HEK293 (cell line): ENCODE data around the gene ZNF219.

Experiments used
- CTCF ChIA-PET: fragments of 350-600 bp; formaldehyde crosslinking; extraction: SDS; loops from one replicate; lab custom pipeline; 2021; ENCODE audit warnings: antibody characterized with exemption; lab: Yijun Ruan, JAX
- POLR2A ChIA-PET: fragments of 300-600 bp; formaldehyde crosslinking; extraction: SDS; loops from one replicate; lab custom pipeline; 2020; ENCODE audit warnings: antibody characterized with exemption, inconsistent platforms; lab: Yijun Ruan, JAX
- H3K27ac ChIP-seq: fragments of 200-500 bp; sonication (Bioruptor generic); 2 replicates; pipeline ENCODE4 v1.5.1; 2014; ENCODE audit warnings: low read depth, low read length, control low read depth, inconsistent platforms; ENCODE audit errors: extremely low read depth
- H3K36me3 ChIP-seq, 2 experiments: fragments of 200-500 bp in 1 of 2; sonication (Bioruptor generic) in 1 of 2; 1 replicate in 1 of 2; 2 replicates in 1 of 2; pipeline ENCODE4 v1.5.1; 2014 to 2017; ENCODE audit warnings: inconsistent platforms in 2 of 2, low read length in 2 of 2; ENCODE audit not compliant: control insufficient read depth in 2 of 2, insufficient read depth in 1 of 2
- H3K4me1 ChIP-seq: fragments of 200-500 bp; sonication (Bioruptor generic); 2 replicates; pipeline ENCODE4 v1.5.1; 2014; ENCODE audit warnings: mild to moderate bottlenecking, low read length, inconsistent platforms; ENCODE audit not compliant: control insufficient read depth, insufficient read depth
- H3K4me3 ChIP-seq: 2 replicates; pipeline ENCODE4 v1.5.1; 2011; ENCODE audit warnings: low read depth, mild to moderate bottlenecking, control low read depth, low read length, moderate library complexity
- H3K9me3 ChIP-seq: fragments of 200-500 bp; sonication (Bioruptor generic); 2 replicates; pipeline ENCODE4 v1.5.1; 2014; ENCODE audit warnings: low read depth, low read length, inconsistent platforms; ENCODE audit not compliant: control insufficient read depth, insufficient read depth
- KLF9 ChIP-seq: fragments of 450-650 bp; formaldehyde crosslinking; IDR thresholded peaks from 2 replicates; pipeline ENCODE4 v1.5.1; 2016; ENCODE audit warnings: missing biosample characterization, missing genetic modification characterization, low read depth
- SP2 ChIP-seq: fragments of 450-650 bp; formaldehyde crosslinking; IDR thresholded peaks from 2 replicates; pipeline ENCODE4 v1.5.1; 2016; ENCODE audit warnings: missing biosample characterization, missing genetic modification characterization
- WT1 ChIP-seq: fragments of 450-650 bp; formaldehyde crosslinking; IDR thresholded peaks from 2 replicates; pipeline ENCODE4 v1.5.1; 2016; ENCODE audit warnings: missing biosample characterization, missing genetic modification characterization
- ZBTB17 ChIP-seq: fragments of 450-650 bp; formaldehyde crosslinking; IDR thresholded peaks from 2 replicates; pipeline ENCODE4 v1.5.1; 2016; ENCODE audit warnings: missing biosample characterization, missing genetic modification characterization
- ZBTB20 ChIP-seq: fragments of 450-650 bp; formaldehyde crosslinking; IDR thresholded peaks from 2 replicates; pipeline ENCODE4 v1.5.1; 2016; ENCODE audit warnings: missing biosample characterization, missing genetic modification characterization
- ZBTB48 ChIP-seq: fragments of 450-650 bp; formaldehyde crosslinking; IDR thresholded peaks from 2 replicates; pipeline ENCODE4 v1.5.1; 2016; ENCODE audit warnings: missing biosample characterization, missing genetic modification characterization
- ZBTB8A ChIP-seq: fragments of 450-650 bp; formaldehyde crosslinking; IDR thresholded peaks from 2 replicates; pipeline ENCODE4 v1.5.1; 2016; ENCODE audit warnings: missing biosample characterization, missing genetic modification characterization
- ZEB2 ChIP-seq: fragments of 450-650 bp; formaldehyde crosslinking; IDR thresholded peaks from 2 replicates; pipeline ENCODE4 v1.5.1; 2016; ENCODE audit warnings: missing biosample characterization, missing genetic modification characterization
- ZIC2 ChIP-seq: fragments of 450-650 bp; formaldehyde crosslinking; IDR thresholded peaks from 2 replicates; pipeline ENCODE4 v1.5.1; 2016; ENCODE audit warnings: missing biosample characterization, missing genetic modification characterization
- ZNF2 ChIP-seq: fragments of 450-650 bp; formaldehyde crosslinking; IDR thresholded peaks from 2 replicates; pipeline ENCODE4 v1.5.1; 2016; ENCODE audit warnings: missing biosample characterization, missing genetic modification characterization
- ZNF202 ChIP-seq: fragments of 450-650 bp; formaldehyde crosslinking; IDR thresholded peaks from 2 replicates; pipeline ENCODE4 v1.5.1; 2016; ENCODE audit warnings: missing biosample characterization, missing genetic modification characterization, borderline replicate concordance
- ZNF24 ChIP-seq: fragments of 450-650 bp; formaldehyde crosslinking; IDR thresholded peaks from 2 replicates; pipeline ENCODE4 v1.5.1; 2016; ENCODE audit warnings: missing biosample characterization, missing genetic modification characterization
- ZNF341 ChIP-seq: fragments of 450-650 bp; formaldehyde crosslinking; IDR thresholded peaks from 2 replicates; pipeline ENCODE4; 2016; ENCODE audit warnings: low read depth, missing biosample characterization, missing genetic modification characterization
- ZNF350 ChIP-seq: fragments of 450-650 bp; formaldehyde crosslinking; IDR thresholded peaks from 2 replicates; pipeline ENCODE4 v1.5.0; 2017; ENCODE audit warnings: missing biosample characterization, mild to moderate bottlenecking, missing genetic modification characterization
- ZNF473 ChIP-seq: fragments of 450-650 bp; formaldehyde crosslinking; IDR thresholded peaks from 2 replicates; pipeline ENCODE4 v1.5.1; 2017; ENCODE audit warnings: missing biosample characterization, missing genetic modification characterization
- ZNF510 ChIP-seq: fragments of 450-650 bp; formaldehyde crosslinking; IDR thresholded peaks from 2 replicates; pipeline ENCODE4 v1.5.1; 2018; ENCODE audit warnings: mild to moderate bottlenecking, missing genetic modification characterization, missing biosample characterization; ENCODE audit not compliant: insufficient replicate concordance
- ZNF530 ChIP-seq: fragments of 450-650 bp; formaldehyde crosslinking; IDR thresholded peaks from 2 replicates; pipeline ENCODE4 v1.5.1; 2016; ENCODE audit warnings: low read depth, missing biosample characterization, missing genetic modification characterization
- ZNF561 ChIP-seq: fragments of 450-650 bp; IDR thresholded peaks from 2 replicates; pipeline ENCODE4 v1.5.1; 2018; ENCODE audit warnings: missing biosample characterization, missing genetic modification characterization, borderline replicate concordance
- ZNF600 ChIP-seq: fragments of 450-650 bp; formaldehyde crosslinking; IDR thresholded peaks from 2 replicates; pipeline ENCODE4 v1.5.1; 2016; ENCODE audit warnings: missing biosample characterization, missing genetic modification characterization
- ZNF610 ChIP-seq: fragments of 450-650 bp; formaldehyde crosslinking; IDR thresholded peaks from 2 replicates; pipeline ENCODE4 v1.5.1; 2016; ENCODE audit warnings: missing biosample characterization, missing genetic modification characterization, borderline replicate concordance
- ZNF677 ChIP-seq: fragments of 450-650 bp; IDR thresholded peaks from 2 replicates; pipeline ENCODE4 v1.5.0; 2018; ENCODE audit warnings: missing biosample characterization, mild to moderate bottlenecking, missing genetic modification characterization, moderate library complexity
- ZXDB ChIP-seq: fragments of 450-650 bp; formaldehyde crosslinking; IDR thresholded peaks from 2 replicates; pipeline ENCODE4 v1.5.1; 2016; ENCODE audit warnings: missing biosample characterization, missing genetic modification characterization
- TF ChIP-seq, protein P1 (sequence below): fragments of 450-650 bp; formaldehyde crosslinking; IDR thresholded peaks from 2 replicates; pipeline ENCODE4 v1.5.1; 2016; ENCODE audit warnings: missing biosample characterization, missing genetic modification characterization
- TF ChIP-seq, protein P2 (sequence below): fragments of 450-650 bp; formaldehyde crosslinking; IDR thresholded peaks from 2 replicates; pipeline ENCODE4 v1.5.1; 2017; ENCODE audit warnings: missing biosample characterization, missing genetic modification characterization
- TF ChIP-seq, protein P3 (sequence below): fragments of 450-650 bp; formaldehyde crosslinking; IDR thresholded peaks from 2 replicates; pipeline ENCODE4 v1.5.1; 2016; ENCODE audit warnings: missing biosample characterization, missing genetic modification characterization, borderline replicate concordance
- TF ChIP-seq, protein P4 (sequence below): fragments of 450-650 bp; formaldehyde crosslinking; IDR thresholded peaks from 2 replicates; pipeline ENCODE4 v1.5.1; 2017; ENCODE audit warnings: missing biosample characterization, missing genetic modification characterization

ZNF219 gene

DNA sequence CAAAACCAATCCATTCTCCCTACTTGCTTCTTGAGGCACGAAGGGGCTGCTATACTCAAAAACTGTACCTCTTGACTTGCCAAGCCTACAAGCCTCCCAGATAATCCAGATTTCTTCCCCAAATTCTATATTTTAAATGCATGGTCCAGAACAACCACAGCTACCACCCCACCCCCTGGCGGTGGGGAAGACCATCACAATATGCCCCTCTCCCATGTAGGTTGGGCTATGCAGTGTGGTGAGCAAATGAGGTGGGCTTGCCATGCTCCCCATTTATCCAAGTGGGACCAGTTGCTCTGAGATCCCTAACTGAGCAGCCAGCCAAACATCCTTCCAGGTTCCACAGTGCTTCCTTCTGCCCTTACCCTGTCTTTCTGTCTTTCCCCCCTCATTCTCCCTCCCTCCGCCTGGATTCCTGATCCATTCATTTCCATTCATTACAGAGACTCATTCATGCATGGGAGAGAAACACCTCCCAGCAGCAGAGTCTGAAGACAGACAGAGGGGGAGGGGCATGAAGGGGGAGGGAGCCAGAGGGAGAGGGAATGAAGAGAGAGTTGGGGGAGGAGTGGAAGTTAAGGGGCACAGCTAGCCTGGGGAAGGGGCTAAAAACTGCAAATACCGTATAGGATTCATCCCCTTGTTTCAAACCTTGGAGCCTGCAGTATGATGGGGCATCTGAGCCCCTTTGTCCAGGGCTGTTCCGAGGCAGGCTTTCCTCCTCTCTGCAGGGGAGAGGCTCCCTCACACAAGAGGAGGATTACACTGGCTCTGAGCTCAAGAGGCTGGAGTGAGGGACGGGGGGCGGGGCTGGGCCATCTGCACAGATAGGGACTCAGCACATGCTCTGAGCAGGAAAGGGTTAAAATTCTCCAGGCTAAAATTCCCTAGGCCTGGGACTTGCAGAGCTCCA, 4.4 kb downstream of the ZNF219 start:
- ChIA-PET POLR2A (interaction anchor here (0.8 to 4.4 kb wide), 6 partner anchors 10 to 79 kb away, joined by 3 to 33 read pairs (median 6); partner anchors contain the start of gene ARHGEF40), CTCF (interaction anchor here (0.5 to 6.9 kb wide), 17 partner anchors 10 to 364 kb away, joined by 3 to 175 read pairs (median 12); partner anchors contain the start of genes ARHGEF40 and TMEM253)
- Histone ChIP-seq H3K27ac (no peak overlapping the region), H3K4me3 (no peak overlapping the region), H3K9me3 (no peaks in the 10 kb centered on the region), H3K4me1 (peaks cover 10% of the 10 kb centered on the region; the same call in 1 of the 2 replicates), H3K36me3 (peaks cover 7 to 40% of the 10 kb centered on the region in 2 experiments; a peak in 2 of 3 replicates)
- TF ChIP-seq ZNF561 (peak; percentile 80; the same call in 1 of the 2 replicates), ZNF530 (tag by site-specific recombination) (no peak), ZNF473 (tag by site-specific recombination) (no peak), ZNF341 (tag by site-specific recombination) (peak; percentile 99), SP2 (tag by site-specific recombination) (peak; percentile 29; the same call in 1 of the 2 replicates), ZNF610 (tag by site-specific recombination) (peak; percentile 32; the same call in 1 of the 2 replicates), WT1 (peak; percentile 50), ZNF2 (tag by site-specific recombination) (0 out of 2 replicates have a peak, but pooled peaks have one; percentile 50), ZEB2 (tag by site-specific recombination) (0 out of 2 replicates have a peak, but pooled peaks have one; percentile 40), ZBTB17 (peak; percentile 92), ZNF202 (tag by site-specific recombination) (no peak), ZNF677 (tag by site-specific recombination) (no peak), ZXDB (0 out of 2 replicates have a peak, but pooled peaks have one; percentile 26), KLF9 (tag by site-specific recombination) (0 out of 2 replicates have a peak, but pooled peaks have one; percentile 30), ZNF600 (tag by site-specific recombination) (peak; percentile 89), ZBTB20 (tag by site-specific recombination) (peak; percentile 39; the same call in 1 of the 2 replicates), ZNF24 (tag by site-specific recombination) (0 out of 2 replicates have a peak, but pooled peaks have one; percentile 33), ZBTB48 (tag by site-specific recombination) (peak; percentile 61; the same call in 1 of the 2 replicates), ZIC2 (tag by site-specific recombination) (peak; percentile 37; the same call in 1 of the 2 replicates), ZNF510 (peak; percentile 69), ZBTB8A (peak; percentile 47), ZNF350 (no peak)
- TF ChIP-seq, protein P1, sequence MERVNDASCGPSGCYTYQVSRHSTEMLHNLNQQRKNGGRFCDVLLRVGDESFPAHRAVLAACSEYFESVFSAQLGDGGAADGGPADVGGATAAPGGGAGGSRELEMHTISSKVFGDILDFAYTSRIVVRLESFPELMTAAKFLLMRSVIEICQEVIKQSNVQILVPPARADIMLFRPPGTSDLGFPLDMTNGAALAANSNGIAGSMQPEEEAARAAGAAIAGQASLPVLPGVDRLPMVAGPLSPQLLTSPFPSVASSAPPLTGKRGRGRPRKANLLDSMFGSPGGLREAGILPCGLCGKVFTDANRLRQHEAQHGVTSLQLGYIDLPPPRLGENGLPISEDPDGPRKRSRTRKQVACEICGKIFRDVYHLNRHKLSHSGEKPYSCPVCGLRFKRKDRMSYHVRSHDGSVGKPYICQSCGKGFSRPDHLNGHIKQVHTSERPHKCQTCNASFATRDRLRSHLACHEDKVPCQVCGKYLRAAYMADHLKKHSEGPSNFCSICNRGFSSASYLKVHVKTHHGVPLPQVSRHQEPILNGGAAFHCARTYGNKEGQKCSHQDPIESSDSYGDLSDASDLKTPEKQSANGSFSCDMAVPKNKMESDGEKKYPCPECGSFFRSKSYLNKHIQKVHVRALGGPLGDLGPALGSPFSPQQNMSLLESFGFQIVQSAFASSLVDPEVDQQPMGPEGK (tag by site-specific recombination) = peak; percentile 40; the same call in 1 of the 2 replicates
- TF ChIP-seq, protein P2, sequence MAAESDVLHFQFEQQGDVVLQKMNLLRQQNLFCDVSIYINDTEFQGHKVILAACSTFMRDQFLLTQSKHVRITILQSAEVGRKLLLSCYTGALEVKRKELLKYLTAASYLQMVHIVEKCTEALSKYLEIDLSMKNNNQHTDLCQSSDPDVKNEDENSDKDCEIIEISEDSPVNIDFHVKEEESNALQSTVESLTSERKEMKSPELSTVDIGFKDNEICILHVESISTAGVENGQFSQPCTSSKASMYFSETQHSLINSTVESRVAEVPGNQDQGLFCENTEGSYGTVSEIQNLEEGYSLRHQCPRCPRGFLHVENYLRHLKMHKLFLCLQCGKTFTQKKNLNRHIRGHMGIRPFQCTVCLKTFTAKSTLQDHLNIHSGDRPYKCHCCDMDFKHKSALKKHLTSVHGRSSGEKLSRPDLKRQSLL (tag by site-specific recombination) = peak; percentile 30; the same call in 1 of the 2 replicates
- TF ChIP-seq, protein P3, sequence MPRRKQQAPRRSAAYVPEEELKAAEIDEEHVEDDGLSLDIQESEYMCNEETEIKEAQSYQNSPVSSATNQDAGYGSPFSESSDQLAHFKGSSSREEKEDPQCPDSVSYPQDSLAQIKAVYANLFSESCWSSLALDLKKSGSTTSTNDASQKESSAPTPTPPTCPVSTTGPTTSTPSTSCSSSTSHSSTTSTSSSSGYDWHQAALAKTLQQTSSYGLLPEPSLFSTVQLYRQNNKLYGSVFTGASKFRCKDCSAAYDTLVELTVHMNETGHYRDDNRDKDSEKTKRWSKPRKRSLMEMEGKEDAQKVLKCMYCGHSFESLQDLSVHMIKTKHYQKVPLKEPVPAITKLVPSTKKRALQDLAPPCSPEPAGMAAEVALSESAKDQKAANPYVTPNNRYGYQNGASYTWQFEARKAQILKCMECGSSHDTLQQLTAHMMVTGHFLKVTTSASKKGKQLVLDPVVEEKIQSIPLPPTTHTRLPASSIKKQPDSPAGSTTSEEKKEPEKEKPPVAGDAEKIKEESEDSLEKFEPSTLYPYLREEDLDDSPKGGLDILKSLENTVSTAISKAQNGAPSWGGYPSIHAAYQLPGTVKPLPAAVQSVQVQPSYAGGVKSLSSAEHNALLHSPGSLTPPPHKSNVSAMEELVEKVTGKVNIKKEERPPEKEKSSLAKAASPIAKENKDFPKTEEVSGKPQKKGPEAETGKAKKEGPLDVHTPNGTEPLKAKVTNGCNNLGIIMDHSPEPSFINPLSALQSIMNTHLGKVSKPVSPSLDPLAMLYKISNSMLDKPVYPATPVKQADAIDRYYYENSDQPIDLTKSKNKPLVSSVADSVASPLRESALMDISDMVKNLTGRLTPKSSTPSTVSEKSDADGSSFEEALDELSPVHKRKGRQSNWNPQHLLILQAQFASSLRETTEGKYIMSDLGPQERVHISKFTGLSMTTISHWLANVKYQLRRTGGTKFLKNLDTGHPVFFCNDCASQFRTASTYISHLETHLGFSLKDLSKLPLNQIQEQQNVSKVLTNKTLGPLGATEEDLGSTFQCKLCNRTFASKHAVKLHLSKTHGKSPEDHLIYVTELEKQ (tag by site-specific recombination) = no peak
- TF ChIP-seq, protein P4, sequence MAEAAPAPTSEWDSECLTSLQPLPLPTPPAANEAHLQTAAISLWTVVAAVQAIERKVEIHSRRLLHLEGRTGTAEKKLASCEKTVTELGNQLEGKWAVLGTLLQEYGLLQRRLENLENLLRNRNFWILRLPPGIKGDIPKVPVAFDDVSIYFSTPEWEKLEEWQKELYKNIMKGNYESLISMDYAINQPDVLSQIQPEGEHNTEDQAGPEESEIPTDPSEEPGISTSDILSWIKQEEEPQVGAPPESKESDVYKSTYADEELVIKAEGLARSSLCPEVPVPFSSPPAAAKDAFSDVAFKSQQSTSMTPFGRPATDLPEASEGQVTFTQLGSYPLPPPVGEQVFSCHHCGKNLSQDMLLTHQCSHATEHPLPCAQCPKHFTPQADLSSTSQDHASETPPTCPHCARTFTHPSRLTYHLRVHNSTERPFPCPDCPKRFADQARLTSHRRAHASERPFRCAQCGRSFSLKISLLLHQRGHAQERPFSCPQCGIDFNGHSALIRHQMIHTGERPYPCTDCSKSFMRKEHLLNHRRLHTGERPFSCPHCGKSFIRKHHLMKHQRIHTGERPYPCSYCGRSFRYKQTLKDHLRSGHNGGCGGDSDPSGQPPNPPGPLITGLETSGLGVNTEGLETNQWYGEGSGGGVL (tag by site-specific recombination) = peak; percentile 83
